GM21360 (cell line): ENCODE results near the gene CPTP.
"Not testable (repeated sequence)": the region's sequence is repeated elsewhere in the genome, so short reads cannot be mapped to it uniquely, and the experiment has no call there.

Experiments used
- ATAC-seq: cut with Tn5 transposase; IDR thresholded peaks from one replicate; pipeline ENCODE4 v1.9.1; 2021; ENCODE audit warnings: mild to moderate bottlenecking, moderate library complexity; ENCODE audit not compliant: unreplicated experiment

CPTP gene

GRCh38 chr1:1360506-1361169 lies 36.0 kb downstream of the CPTP start:
- no peak for ATAC-seq

GRCh38 chr1:1361233-1361981 lies 36.8 kb downstream of the CPTP start:
- no peak for ATAC-seq

GRCh38 chr1:1361982-1362423 lies 37.4 kb downstream of the CPTP start:
- ATAC-seq, result no peak

GRCh38 chr1:1364266-1364665 lies 39.7 kb downstream of the CPTP start:
- ATAC-seq, result no peak

- no peak for ATAC-seq
These were observed 41.5 kb downstream of the CPTP start for GRCh38 chr1:1365875-1366698.

- no peak for ATAC-seq
These were observed 42.1 kb downstream of the CPTP start for GRCh38 chr1:1366699-1367066.

GRCh38 chr1:1367315-1367714 lies 42.7 kb downstream of the CPTP start:
- ATAC-seq, result no peak

- not testable (repeated sequence) for ATAC-seq
These were observed 45.5 kb downstream of the CPTP start for GRCh38 chr1:1370094-1370493.

GRCh38 chr1:1370771-1371300 lies 46.2 kb downstream of the CPTP start:
- no peak for ATAC-seq

- ATAC-seq, result no peak
These were observed 46.8 kb downstream of the CPTP start for GRCh38 chr1:1371364-1371745.

GRCh38 chr1:1371746-1372711 lies 47.4 kb downstream of the CPTP start:
- ATAC-seq, result peak; percentile 28

- ATAC-seq, result no peak
These were observed 48.6 kb downstream of the CPTP start for GRCh38 chr1:1373051-1373814.

- no peak for ATAC-seq
These were observed 49.4 kb downstream of the CPTP start for GRCh38 chr1:1373815-1374588.

- peak; percentile 6 for ATAC-seq
These were observed 50.0 kb downstream of the CPTP start for GRCh38 chr1:1374589-1374928.

- peak; percentile 83 for ATAC-seq
These were observed 50.5 kb downstream of the CPTP start, which contains the start of gene AURKAIP1 for GRCh38 chr1:1374929-1375662. Gene AURKAIP1 (minus strand): TSS chr1:1375207. CDS start chr1:1374756, 451 bp downstream.

- ATAC-seq, result no peak
These were observed 52.1 kb downstream of the CPTP start for GRCh38 chr1:1376551-1377226.

- ATAC-seq, result no peak
These were observed 53.1 kb downstream of the CPTP start for GRCh38 chr1:1377540-1378205.
